HUES48 (cell line): ENCODE measurements around the gene PIP4P1.
"Not testable (repeated sequence)": the region's sequence is repeated elsewhere in the genome, so short reads cannot be mapped to it uniquely, and the experiment has no call there.

ENCODE experiments used
- H3K27ac ChIP-seq: one replicate; pipeline ENCODE4 v1.7.0; 2013; ENCODE audit warnings: low read depth, low read length, inconsistent platforms
- H3K27me3 ChIP-seq: 2 replicates; pipeline ENCODE4 v1.6.1; 2013; ENCODE audit warnings: mild to moderate bottlenecking, low read length; ENCODE audit not compliant: control insufficient read depth, insufficient read depth
- H3K36me3 ChIP-seq: 2 replicates; pipeline ENCODE4 v1.6.1; 2013; ENCODE audit warnings: low read length; ENCODE audit not compliant: control insufficient read depth, insufficient read depth
- H3K4me1 ChIP-seq: 2 replicates; pipeline ENCODE4 v1.6.1; 2013; ENCODE audit warnings: mild to moderate bottlenecking, low read length; ENCODE audit not compliant: control insufficient read depth, insufficient read depth
- H3K4me3 ChIP-seq: 2 replicates; pipeline ENCODE4 v1.5.1; 2013; ENCODE audit warnings: mild to moderate bottlenecking, low read depth, low read length
- H3K9ac ChIP-seq: 2 replicates; pipeline ENCODE4 v1.6.1; 2013; ENCODE audit warnings: mild to moderate bottlenecking, low read depth, low read length, moderate library complexity
- H3K9me3 ChIP-seq: 2 replicates; pipeline ENCODE4 v1.6.1; 2013; ENCODE audit warnings: low read length; ENCODE audit not compliant: control insufficient read depth, insufficient read depth

PIP4P1 gene

GRCh38 chr14:20461225-20462141 is at the start of gene PIP4P1:
TSS of gene PIP4P1 (minus strand) at chr14:20461434. CDS start at chr14:20461325, 109 bp downstream.
- Histone ChIP-seq H3K4me3 (peak within 1 kb of the TSS; percentile 90), H3K9ac (peak within 1 kb of the TSS; percentile 57), H3K4me1 (peaks cover 15% of the 10 kb centered on the region; the same call in 1 of the 2 replicates), H3K9me3 (no peaks in the 10 kb centered on the region), H3K36me3 (peaks cover 40% of the 10 kb centered on the region), H3K27ac (peak within 1 kb of the TSS; percentile 96), H3K27me3 (no peaks in the 10 kb centered on the region)

GRCh38 chr14:20508367-20508766 is 47.1 kb upstream of the PIP4P1 start:
- H3K27me3 ChIP-seq = no peaks in the 10 kb centered on the region
- no peaks in the 10 kb centered on the region for H3K9me3 ChIP-seq
- no peak overlapping the region for H3K27ac ChIP-seq
- no peaks in the 10 kb centered on the region for H3K36me3 ChIP-seq
- H3K4me3 ChIP-seq = no peak overlapping the region
- peaks cover 8% of the 10 kb centered on the region for H3K4me1 ChIP-seq
- H3K9ac ChIP-seq = no peak overlapping the region

- not testable (repeated sequence) for H3K4me3 ChIP-seq, H3K9me3 ChIP-seq
These were observed 46.3 kb upstream of the PIP4P1 start for GRCh38 chr14:20507537-20507936.

GRCh38 chr14:20506752-20507151 is 45.5 kb upstream of the PIP4P1 start:
- H3K9ac ChIP-seq, H3K9me3 ChIP-seq, H3K27me3 ChIP-seq, H3K36me3 ChIP-seq, H3K27ac ChIP-seq, H3K4me3 ChIP-seq, H3K4me1 ChIP-seq: not testable (repeated sequence)

More at GRCh38 chr14:20507537-20507936, 46.3 kb upstream of the PIP4P1 start:
- not testable (repeated sequence) for H3K27ac ChIP-seq, H3K27me3 ChIP-seq, H3K9ac ChIP-seq, H3K36me3 ChIP-seq, H3K4me1 ChIP-seq

GRCh38 chr14:20506276-20506675 is 45.0 kb upstream of the PIP4P1 start:
- not testable (repeated sequence) for H3K4me3 ChIP-seq, H3K9me3 ChIP-seq, H3K36me3 ChIP-seq, H3K27me3 ChIP-seq, H3K9ac ChIP-seq, H3K4me1 ChIP-seq, H3K27ac ChIP-seq

GRCh38 chr14:20503898-20504297 is 42.7 kb upstream of the PIP4P1 start:
- Histone ChIP-seq H3K4me1 (peaks cover 9% of the 10 kb centered on the region), H3K27me3 (no peaks in the 10 kb centered on the region), H3K9ac (no peak overlapping the region), H3K9me3 (no peaks in the 10 kb centered on the region), H3K4me3 (no peak overlapping the region), H3K27ac (no peak overlapping the region), H3K36me3 (no peaks in the 10 kb centered on the region)

GRCh38 chr14:20501346-20501745 is 40.1 kb upstream of the PIP4P1 start:
- Histone ChIP-seq H3K36me3 (no peaks in the 10 kb centered on the region), H3K27me3 (no peaks in the 10 kb centered on the region)

GRCh38 chr14:20499881-20500280 is 38.6 kb upstream of the PIP4P1 start:
- H3K4me3 ChIP-seq = no peak overlapping the region
- H3K9me3 ChIP-seq = no peaks in the 10 kb centered on the region
- peaks cover 15% of the 10 kb centered on the region for H3K4me1 ChIP-seq
- H3K36me3 ChIP-seq = no peaks in the 10 kb centered on the region
- H3K9ac ChIP-seq = no peak overlapping the region
- H3K27me3 ChIP-seq = no peaks in the 10 kb centered on the region
- H3K27ac ChIP-seq = no peak overlapping the region

More at GRCh38 chr14:20501346-20501745, 40.1 kb upstream of the PIP4P1 start:
- no peak overlapping the region for H3K9ac ChIP-seq
- H3K9me3 ChIP-seq = no peaks in the 10 kb centered on the region
- peaks cover 15% of the 10 kb centered on the region for H3K4me1 ChIP-seq
- H3K27ac ChIP-seq = no peak overlapping the region
- no peak overlapping the region for H3K4me3 ChIP-seq

GRCh38 chr14:20499108-20499507 is 37.9 kb upstream of the PIP4P1 start:
- H3K27me3 ChIP-seq = no peaks in the 10 kb centered on the region
- H3K27ac ChIP-seq = peak overlapping the region; percentile 56
- no peaks in the 10 kb centered on the region for H3K36me3 ChIP-seq
- H3K4me1 ChIP-seq = peaks cover 15% of the 10 kb centered on the region
- no peaks in the 10 kb centered on the region for H3K9me3 ChIP-seq
- no peak overlapping the region for H3K9ac ChIP-seq
- peak overlapping the region; percentile 3; the same call in 1 of the 2 replicates for H3K4me3 ChIP-seq

GRCh38 chr14:20498622-20499021 is 37.4 kb upstream of the PIP4P1 start:
- no peak overlapping the region; the same call in 1 of the 2 replicates for H3K4me3 ChIP-seq
- H3K27me3 ChIP-seq = no peaks in the 10 kb centered on the region
- H3K27ac ChIP-seq = peak overlapping the region; percentile 15
- no peak overlapping the region for H3K9ac ChIP-seq
- H3K4me1 ChIP-seq = peaks cover 15% of the 10 kb centered on the region
- H3K9me3 ChIP-seq = no peaks in the 10 kb centered on the region
- H3K36me3 ChIP-seq = no peaks in the 10 kb centered on the region

GRCh38 chr14:20494935-20495766 is 33.9 kb upstream of the PIP4P1 start:
- no peak overlapping the region for H3K27ac ChIP-seq
- H3K4me3 ChIP-seq = no peak overlapping the region
- no peak overlapping the region for H3K9ac ChIP-seq

More at GRCh38 chr14:20494935-20495766, 33.9 kb upstream of the PIP4P1 start:
- no peaks in the 10 kb centered on the region for H3K36me3 ChIP-seq
- H3K27me3 ChIP-seq = no peaks in the 10 kb centered on the region
- H3K4me1 ChIP-seq = peaks cover 15% of the 10 kb centered on the region
- H3K9me3 ChIP-seq = no peaks in the 10 kb centered on the region
